Endothelial cell of umbilical vein (primary cell): Measurements from ENCODE around the gene RAB3GAP2. TPM values are rescaled to one million over a fixed set of nuclear protein-coding genes. Genes with fewer than 3 reads are reported as not detected.

Experiments used
- BruUV-seq: library from RNA; stranded (reverse); fragments of 400-500 nt; replicated peaks from 2 replicates; lab custom pipeline; 2021; lab: Mats Ljungman, UMichigan
- CTCF ChIA-PET: fragments of 300-600, 350-600 bp; sonication (Branson Sonifier 250); formaldehyde crosslinking; loops from one replicate; lab custom pipeline; 2021; ENCODE audit warnings: antibody characterized with exemption, inconsistent platforms; lab: Charles Lee
- POLR2A ChIA-PET: fragments of 300-600, 350-600 bp; sonication (Branson Sonifier 250); formaldehyde crosslinking; loops from one replicate; lab custom pipeline; 2021; ENCODE audit warnings: antibody characterized with exemption, inconsistent platforms; lab: Charles Lee
- DNase-seq: peaks from one replicate; pipeline ENCODE4 v3.0.0-alpha.2; 2011; ENCODE audit warnings: low read depth, low spot score
- FAIRE-seq: peaks from 2 replicates; lab custom pipeline; 2011; peaks lifted over from hg19 to GRCh38; lab: Jason Lieb, UNC
- H2AFZ ChIP-seq: 2 replicates; pipeline ENCODE4 v1.6.0; 2012; ENCODE audit warnings: low read depth, low read length, control low read depth, inconsistent platforms
- H3K27ac ChIP-seq: 2 replicates; pipeline ENCODE4 v1.5.1; 2011; ENCODE audit warnings: low read depth, mild to moderate bottlenecking, control low read depth, low read length, moderate library complexity; ENCODE audit not compliant: insufficient read depth
- H3K27me3 ChIP-seq, 2 experiments: 2 replicates each; pipeline versions ENCODE4 v1.6.0 to v1.6.1; 2011; ENCODE audit warnings: low read length in 2 of 2, mixed read lengths in 1 of 2; ENCODE audit not compliant: control insufficient read depth in 2 of 2, insufficient read depth in 2 of 2
- H3K36me3 ChIP-seq, 2 experiments: 2 replicates in 1 of 2; 3 replicates in 1 of 2; pipeline ENCODE4 v1.5.1; 2011; ENCODE audit warnings: low read length in 2 of 2, mild to moderate bottlenecking in 1 of 2, moderate library complexity in 1 of 2; ENCODE audit not compliant: control insufficient read depth in 2 of 2, insufficient read depth in 2 of 2; ENCODE audit errors: extremely low read depth in 1 of 2
- H3K4me1 ChIP-seq: 3 replicates; pipeline ENCODE4 v1.5.1; 2011; ENCODE audit warnings: mild to moderate bottlenecking, low read length; ENCODE audit not compliant: control insufficient read depth, insufficient read depth; ENCODE audit errors: extremely low read depth
- H3K4me2 ChIP-seq: 2 replicates; pipeline ENCODE4 v1.6.1; 2011; ENCODE audit warnings: low read length, control low read depth, mixed read lengths; ENCODE audit not compliant: insufficient read depth
- H3K4me3 ChIP-seq, 3 experiments: fragments of 200-600 bp in 1 of 3; sonication (generic), shearing (Covaris generic) in 1 of 3; replicated peaks in 1 of 3; 2 replicates each; pipeline ENCODE4 v1.5.1; 2011 to 2016; ENCODE audit warnings: control low read depth in 3 of 3, low read length in 3 of 3, mild to moderate bottlenecking in 2 of 3, inconsistent platforms in 1 of 3, low read depth in 1 of 3, moderate library complexity in 1 of 3; ENCODE audit not compliant: insufficient read depth in 1 of 3
- H3K79me2 ChIP-seq: 2 replicates; pipeline ENCODE4 v1.6.0; 2012; ENCODE audit warnings: low read length, inconsistent platforms; ENCODE audit not compliant: control insufficient read depth, insufficient read depth
- H3K9ac ChIP-seq: replicated peaks from 2 replicates; pipeline ENCODE3; 2011; ENCODE audit warnings: low read length, control low read depth; ENCODE audit not compliant: insufficient read depth; ENCODE audit errors: extremely low read depth
- H3K9me1 ChIP-seq: replicated peaks from 3 replicates; pipeline ENCODE4 v1.6.0; 2011; ENCODE audit warnings: mild to moderate bottlenecking, low read length; ENCODE audit not compliant: control insufficient read depth, insufficient read depth; ENCODE audit errors: extremely low read depth
- H3K9me3 ChIP-seq: replicated peaks from 2 replicates; pipeline ENCODE4 v1.5.1; 2012; ENCODE audit warnings: low read length, inconsistent platforms; ENCODE audit not compliant: control insufficient read depth, insufficient read depth
- H4K20me1 ChIP-seq: replicated peaks from 2 replicates; pipeline ENCODE3; 2011; ENCODE audit warnings: mild to moderate bottlenecking, low read length; ENCODE audit not compliant: control insufficient read depth, insufficient read depth; ENCODE audit errors: extremely low read depth
- CTCF ChIP-seq, 2 donors: IDR thresholded peaks; 1 replicate in 1 of 2; 2 replicates in 1 of 2; pipeline ENCODE4 v1.5.1; 2011; ENCODE audit warnings: low read length in 2 of 2, mild to moderate bottlenecking in 2 of 2, moderate library complexity in 2 of 2, control low read depth in 1 of 2, inconsistent platforms in 1 of 2, low read depth in 1 of 2; ENCODE audit not compliant: insufficient read depth in 1 of 2; ENCODE audit errors: extremely low read depth in 1 of 2
- EZH2 ChIP-seq: IDR thresholded peaks from 2 replicates; pipeline ENCODE4 v1.6.1; 2012; ENCODE audit warnings: borderline replicate concordance, low read depth, mild to moderate bottlenecking, moderate library complexity, low read length, inconsistent platforms; ENCODE audit not compliant: severe bottlenecking
- FOS ChIP-seq: IDR thresholded peaks from 2 replicates; pipeline ENCODE4 v1.6.1; 2011; ENCODE audit warnings: mild to moderate bottlenecking, low read length, moderate library complexity, borderline replicate concordance; ENCODE audit not compliant: insufficient read depth
- GATA2 ChIP-seq: IDR thresholded peaks from 2 replicates; pipeline ENCODE4 v1.7.0; 2011; ENCODE audit warnings: low read depth, mild to moderate bottlenecking, moderate library complexity, mixed read lengths, low read length; ENCODE audit not compliant: insufficient read length, insufficient read depth
- JUN ChIP-seq: IDR thresholded peaks from 2 replicates; pipeline ENCODE4 v1.6.1; 2011; ENCODE audit warnings: borderline replicate concordance, low read depth; ENCODE audit not compliant: insufficient read length, insufficient read depth
- MAX ChIP-seq: IDR thresholded peaks from 2 replicates; pipeline ENCODE4 v1.6.1; 2011; ENCODE audit not compliant: insufficient read depth, insufficient read length
- MYC ChIP-seq: IDR thresholded peaks from one replicate; pipeline ENCODE4 v1.6.1; 2011; ENCODE audit warnings: mild to moderate bottlenecking, low read depth, low read length
- POLR2A ChIP-seq: IDR thresholded peaks from 2 replicates; pipeline ENCODE4 v1.6.1; 2012; ENCODE audit warnings: low read depth, mild to moderate bottlenecking, control low read depth, low read length
- POLR2AphosphoS5 ChIP-seq: IDR thresholded peaks from 2 replicates; pipeline ENCODE4 v1.6.1; 2012; ENCODE audit warnings: low read depth, mild to moderate bottlenecking, control low read depth, low read length, moderate library complexity; ENCODE audit not compliant: insufficient read depth
- dilution Hi-C: fragments of 300-500 bp; cut with MboI; formaldehyde crosslinking; loops from one replicate; pipeline ENCODE4 v1.15.0; 2019; ENCODE audit warnings: low sequenced_read_pairs; ENCODE audit not compliant: extremely low pct_ligation_motif_present
- intact Hi-C: fragments of 100-400 bp; cut with micrococcal nuclease; formaldehyde crosslinking; loops from one replicate; pipeline ENCODE4 v1.10.0; 2022
- polyA plus RNA-seq, 4 experiments: library from polyadenylated mRNA; depleted of rRNA in 3 of 4; stranded (reverse) in 3 of 4; unstranded in 1 of 4; fragments of >200 nt; gene quantifications; 2 replicates each; pipeline versions ENCODE4 v1.2.1 to v1.2.3, GENCODE V29; 2011 to 2012; ENCODE audit warnings: missing spikeins in 1 of 4
- total RNA-seq: library from RNA; stranded (reverse); gene quantifications from 2 replicates; pipeline ENCODE4 v1.2.3, GENCODE V29; 2021

The RAB3GAP2 gene
- total and polyA plus RNA-seq, 2 donors (not counting 3 experiments of a cell fraction or from before 2014, with no cell fraction given): 11.1 to 37.4 TPM

- Histone ChIP-seq H3K79me2 (no peaks in the 10 kb centered on the region), H3K9me1 (no peaks in the 10 kb centered on the region), H3K9ac (no peak overlapping the region), H3K4me1 (no peaks in the 10 kb centered on the region), H4K20me1 (no peaks in the 10 kb centered on the region), H3K4me2 (no peak overlapping the region), H3K27me3 (peaks cover 23 to 24% of the 10 kb centered on the region in 2 experiments), H2AFZ (no peak overlapping the region), H3K36me3 (no peaks in the 10 kb centered on the region), H3K9me3 (no peaks in the 10 kb centered on the region), H3K27ac (no peak overlapping the region), H3K4me3 (no peak overlapping the region)
- dilution Hi-C loops: no loop called here
- ChIA-PET CTCF (interaction anchor here (0.7 to 6.2 kb wide), 24 partner anchors 8 to 527 kb away, joined by 3 to 60 read pairs (median 5); partner anchors contain the start of gene RAB3GAP2), POLR2A (interaction anchor here (1.2 kb wide), 1 partner anchor 8 kb away, joined by 3 read pairs; the partner anchor contains the start of gene RAB3GAP2)
- FAIRE-seq (no peak), DNase-seq (no peak)
- BruUV-seq: no TSS peak
- TF ChIP-seq POLR2A (no peak), FOS (no peak), GATA2 (no peak), JUN (no peak), POLR2AphosphoS5 (no peak), EZH2 (no peak), CTCF (IDR thresholded peaks at IDR 0.05; ENCODE audit: extremely low read depth in 1 of 2, insufficient read depth in 1 of 2, low read depth in 1 of 2, low read length in 2 of 2) (no peak), MAX (no peak), MYC (no peak)
- intact Hi-C loops: no loop called here
Measured at GRCh38 chr1:220280249-220280648, 8.0 kb upstream of the RAB3GAP2 start.
